D721Med (cell line): Measurements from ENCODE around the gene MAP2.

ENCODE experiments used
- DNase-seq: peaks from one replicate; pipeline ENCODE4 v3.0.0; 2011; ENCODE audit warnings: low spot score; ENCODE audit not compliant: insufficient read length
- FAIRE-seq: peaks from 2 replicates; lab custom pipeline; 2011; peaks lifted over from hg19 to GRCh38; lab: Jason Lieb, UNC
- TF ChIP-seq, protein P1 (sequence below): IDR thresholded peaks from 2 replicates; pipeline ENCODE4 v1.5.1; 2012; ENCODE audit warnings: mild to moderate bottlenecking, control low read depth; ENCODE audit not compliant: insufficient read depth; ENCODE audit errors: missing control alignments

MAP2 gene

DNA sequence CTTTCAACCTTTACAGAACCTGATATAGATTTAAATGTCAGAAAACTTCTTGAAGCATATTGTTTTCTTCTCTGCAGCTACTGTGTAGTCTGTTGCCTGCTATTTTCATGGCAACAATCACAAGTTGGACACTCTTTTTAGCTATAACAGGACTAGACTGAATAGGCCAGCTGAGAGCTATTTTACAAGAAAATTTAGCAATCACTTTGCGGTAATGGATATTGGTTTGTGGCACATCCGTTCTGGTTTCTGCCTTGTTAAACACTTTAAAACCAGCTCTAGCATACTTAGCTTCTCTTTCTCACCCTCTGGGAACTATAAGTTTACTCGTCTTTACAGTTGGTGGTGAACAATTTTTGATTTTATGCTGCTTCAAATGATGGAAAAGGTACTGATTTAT, 125.7 kb downstream of the MAP2 start:
- TF ChIP-seq, protein P1, sequence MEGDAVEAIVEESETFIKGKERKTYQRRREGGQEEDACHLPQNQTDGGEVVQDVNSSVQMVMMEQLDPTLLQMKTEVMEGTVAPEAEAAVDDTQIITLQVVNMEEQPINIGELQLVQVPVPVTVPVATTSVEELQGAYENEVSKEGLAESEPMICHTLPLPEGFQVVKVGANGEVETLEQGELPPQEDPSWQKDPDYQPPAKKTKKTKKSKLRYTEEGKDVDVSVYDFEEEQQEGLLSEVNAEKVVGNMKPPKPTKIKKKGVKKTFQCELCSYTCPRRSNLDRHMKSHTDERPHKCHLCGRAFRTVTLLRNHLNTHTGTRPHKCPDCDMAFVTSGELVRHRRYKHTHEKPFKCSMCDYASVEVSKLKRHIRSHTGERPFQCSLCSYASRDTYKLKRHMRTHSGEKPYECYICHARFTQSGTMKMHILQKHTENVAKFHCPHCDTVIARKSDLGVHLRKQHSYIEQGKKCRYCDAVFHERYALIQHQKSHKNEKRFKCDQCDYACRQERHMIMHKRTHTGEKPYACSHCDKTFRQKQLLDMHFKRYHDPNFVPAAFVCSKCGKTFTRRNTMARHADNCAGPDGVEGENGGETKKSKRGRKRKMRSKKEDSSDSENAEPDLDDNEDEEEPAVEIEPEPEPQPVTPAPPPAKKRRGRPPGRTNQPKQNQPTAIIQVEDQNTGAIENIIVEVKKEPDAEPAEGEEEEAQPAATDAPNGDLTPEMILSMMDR, result no peak
- no peak for DNase-seq
- FAIRE-seq, result no peak

DNA sequence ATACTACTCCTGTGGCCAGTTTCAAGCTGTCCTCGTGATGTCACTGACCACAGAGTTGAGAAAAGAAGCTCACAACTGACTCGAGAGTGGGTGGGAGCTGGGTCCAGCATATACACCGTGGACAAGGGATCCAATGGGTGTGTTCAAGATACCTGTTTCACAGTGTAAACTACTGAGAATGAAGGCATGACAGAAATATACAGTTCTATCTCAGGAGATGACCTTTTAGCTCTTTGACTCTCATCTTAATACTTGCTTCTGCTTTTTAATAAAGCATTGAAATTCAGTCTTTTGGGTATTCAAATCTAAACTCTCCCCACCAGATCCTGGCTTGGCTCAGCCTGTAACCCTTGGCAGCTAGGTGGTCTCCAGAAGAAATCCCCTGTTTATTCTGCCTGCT, 130.1 kb downstream of the MAP2 start:
- TF ChIP-seq, protein P1, result no peak
- DNase-seq (no peak), FAIRE-seq (no peak)

DNA sequence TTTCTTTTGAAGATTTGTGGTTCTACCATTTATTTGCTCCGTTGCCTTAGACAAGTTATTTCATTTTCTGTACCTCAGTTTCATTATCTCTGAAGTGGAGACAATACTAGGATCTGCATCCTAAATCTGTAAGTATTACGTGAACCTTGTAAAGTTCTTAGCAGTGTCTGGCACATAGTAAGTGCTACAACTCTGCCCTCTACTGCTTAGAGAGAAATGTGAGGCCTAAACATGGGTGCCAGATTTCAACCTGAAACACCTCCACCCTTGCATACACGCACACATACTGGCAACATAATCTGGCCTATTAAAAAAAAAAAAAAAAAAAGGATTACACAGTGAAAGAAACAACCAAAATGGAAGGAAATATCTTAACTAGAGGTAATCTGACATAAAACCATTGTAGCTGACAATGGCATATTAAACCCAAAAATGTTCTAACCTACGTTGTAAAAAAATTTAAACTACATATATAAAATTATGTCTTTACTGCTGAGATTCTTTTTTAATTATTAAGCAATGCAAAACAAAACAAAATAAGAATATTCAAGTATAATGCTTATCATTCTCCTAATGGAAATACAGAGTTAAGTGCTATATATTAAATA, 132.6 kb downstream of the MAP2 start:
- DNase-seq (no peak), FAIRE-seq (no peak)
- TF ChIP-seq, protein P1, result peak; percentile 62

DNA sequence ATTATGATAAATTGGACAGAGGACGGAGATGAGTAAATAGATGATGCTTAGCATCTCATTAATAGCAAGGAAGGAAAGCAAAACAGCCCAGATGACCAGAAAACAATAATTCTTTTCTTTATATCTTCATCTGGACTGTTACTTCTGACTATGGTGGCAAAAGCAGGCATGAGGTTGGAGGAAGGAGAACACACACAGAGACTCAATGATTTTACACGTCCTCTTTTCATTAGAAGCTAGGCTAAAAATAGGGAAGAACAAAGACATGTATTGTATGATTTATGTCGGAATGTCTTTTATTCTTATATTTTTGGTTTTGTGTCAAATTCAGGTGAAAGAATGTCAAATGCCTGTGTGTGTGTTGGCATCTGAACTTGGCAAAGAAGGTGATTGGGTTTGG, 137.1 kb downstream of the MAP2 start:
- DNase-seq, result no peak
- no peak for FAIRE-seq
- TF ChIP-seq, protein P1, result no peak

DNA sequence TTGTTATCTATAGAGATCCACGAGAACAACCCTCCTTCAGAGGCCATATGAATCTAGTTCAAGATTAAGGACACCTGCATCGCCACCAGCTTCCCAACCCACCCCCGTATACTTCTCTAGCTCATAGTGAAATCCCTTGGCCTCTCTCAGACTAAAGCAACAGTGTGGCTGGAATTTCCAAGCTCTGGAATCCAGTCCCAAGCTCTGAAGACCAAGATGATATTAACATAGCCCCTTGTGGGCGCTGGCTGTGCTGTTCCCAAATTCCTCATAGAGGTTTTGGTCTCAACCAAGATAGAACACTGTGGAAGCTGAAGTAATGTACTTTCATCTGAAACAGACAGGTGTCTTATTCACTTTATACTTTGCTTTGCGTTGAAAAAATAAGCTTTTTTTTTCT, 139.6 kb downstream of the MAP2 start:
- TF ChIP-seq, protein P1, result no peak
- no peak for FAIRE-seq
- DNase-seq, result no peak

DNA sequence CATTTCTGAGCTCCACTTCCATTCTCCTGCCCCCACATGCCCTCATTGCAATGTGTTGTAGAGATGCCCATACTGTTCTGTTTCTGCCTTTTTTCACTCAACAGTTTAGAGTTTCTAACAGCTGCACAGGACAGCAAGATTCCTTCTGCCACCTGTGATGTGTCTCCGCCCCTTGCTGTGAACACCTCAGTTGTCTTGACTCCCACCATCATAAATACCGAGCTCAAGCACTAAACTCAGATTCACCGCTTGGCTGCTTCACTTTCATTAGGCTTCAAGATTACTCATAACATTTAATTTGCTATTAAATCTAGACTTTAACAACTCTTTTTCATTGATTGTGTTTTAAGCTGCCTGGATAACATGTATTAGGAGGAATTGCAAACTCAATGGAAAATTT, 141.0 kb downstream of the MAP2 start:
- FAIRE-seq (no peak), DNase-seq (no peak)
- TF ChIP-seq, protein P1, result no peak

DNA sequence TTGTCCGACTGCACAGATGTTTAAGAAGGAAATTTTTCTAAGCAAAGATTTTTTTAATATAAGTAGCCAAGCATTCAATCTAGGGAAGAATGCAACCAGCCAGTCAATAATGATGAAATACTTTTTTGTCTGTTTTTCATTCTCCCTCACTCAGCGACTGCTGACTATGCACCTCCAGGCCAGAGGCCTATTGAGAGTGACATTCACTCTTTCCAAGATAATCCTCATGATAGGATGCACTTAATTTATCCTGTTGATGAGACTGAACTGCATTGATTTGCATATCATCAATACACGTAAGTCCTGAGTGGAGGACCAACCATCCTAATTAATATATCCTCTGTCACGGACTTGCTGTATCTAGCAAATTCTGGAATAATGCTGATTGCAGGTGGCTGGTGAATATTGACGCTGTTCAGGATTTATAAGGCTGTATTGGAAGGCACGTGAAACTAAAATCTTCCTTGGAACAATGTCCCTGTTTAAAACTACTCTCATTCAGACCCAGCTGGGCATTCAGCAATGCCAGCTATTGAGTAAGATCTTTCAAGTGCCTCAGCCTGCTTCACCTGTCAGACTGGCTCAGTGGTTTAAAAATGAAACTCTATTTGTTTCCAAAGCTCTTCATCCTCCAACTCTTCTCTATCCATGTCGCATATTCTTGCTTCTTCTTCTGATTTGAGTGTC, 142.2 kb downstream of the MAP2 start:
- DNase-seq (no peak), FAIRE-seq (peak; percentile 25)
- TF ChIP-seq, protein P1, result no peak
